ENCODE data around the gene KRTAP4-16. TPM values are rescaled to one million over a fixed set of nuclear protein-coding genes. Genes with fewer than 3 reads are reported as not detected.

The KRTAP4-16 gene
- polyA plus RNA-seq, 5 donors, result not detected

Other genes starting within 250 kb of the KRTAP4-16 start
- gene KRT12, start 235.0 kb downstream of the KRTAP4-16 start, polyA plus RNA-seq (ENCODE audit: insufficient read depth in 1 of 5, insufficient read length in 5 of 5, low replicate concordance in 1 of 5), result under 1 TPM in 3 of 5 donors, not detected in 2; 0.06 to 0.14 (median 0.13) TPM
- gene KRT20, start 217.0 kb downstream of the KRTAP4-16 start, polyA plus RNA-seq (ENCODE audit: insufficient read depth in 1 of 5, insufficient read length in 5 of 5, low replicate concordance in 1 of 5), result not detected
- under 1 TPM in 3 of 5 donors, not detected in 2; 0.18 to 0.35 (median 0.21) TPM for gene KRT23, start 164.6 kb downstream of the KRTAP4-16 start, polyA plus RNA-seq (ENCODE audit: insufficient read depth in 1 of 5, insufficient read length in 5 of 5, low replicate concordance in 1 of 5)
- under 1 TPM in 1 of 5 donors, not detected in 4; 0.35 TPM for gene KRT39, start 135.3 kb downstream of the KRTAP4-16 start, polyA plus RNA-seq (ENCODE audit: insufficient read depth in 1 of 5, insufficient read length in 5 of 5, low replicate concordance in 1 of 5)
- under 1 TPM in 2 of 5 donors, not detected in 3; 0.06 to 0.70 TPM for gene KRT40, start 117.9 kb downstream of the KRTAP4-16 start, polyA plus RNA-seq (ENCODE audit: insufficient read depth in 1 of 5, insufficient read length in 5 of 5, low replicate concordance in 1 of 5)
- not detected for gene KRTAP3-3, start 108.0 kb downstream of the KRTAP4-16 start, polyA plus RNA-seq (ENCODE audit: insufficient read depth in 1 of 5, insufficient read length in 5 of 5, low replicate concordance in 1 of 5)
- gene KRTAP3-2, start 102.3 kb downstream of the KRTAP4-16 start, polyA plus RNA-seq (ENCODE audit: insufficient read depth in 1 of 5, insufficient read length in 5 of 5, low replicate concordance in 1 of 5), result not detected
- not detected for gene KRTAP3-1, start 93.1 kb downstream of the KRTAP4-16 start, polyA plus RNA-seq (ENCODE audit: insufficient read depth in 1 of 5, insufficient read length in 5 of 5, low replicate concordance in 1 of 5)
- not detected for gene KRTAP1-5, start 75.0 kb downstream of the KRTAP4-16 start, polyA plus RNA-seq (ENCODE audit: insufficient read depth in 1 of 5, insufficient read length in 5 of 5, low replicate concordance in 1 of 5)
- not detected for gene KRTAP1-4, start 72.0 kb downstream of the KRTAP4-16 start, polyA plus RNA-seq (ENCODE audit: insufficient read depth in 1 of 5, insufficient read length in 5 of 5, low replicate concordance in 1 of 5)
- not detected for gene KRTAP1-3, start 67.3 kb downstream of the KRTAP4-16 start, polyA plus RNA-seq (ENCODE audit: insufficient read depth in 1 of 5, insufficient read length in 5 of 5, low replicate concordance in 1 of 5)
- gene KRTAP1-1, start 60.8 kb downstream of the KRTAP4-16 start, polyA plus RNA-seq (ENCODE audit: insufficient read depth in 1 of 5, insufficient read length in 5 of 5, low replicate concordance in 1 of 5), result not detected
- gene KRTAP2-1, start 54.9 kb downstream of the KRTAP4-16 start, polyA plus RNA-seq (ENCODE audit: insufficient read depth in 1 of 5, insufficient read length in 5 of 5, low replicate concordance in 1 of 5), result not detected
- gene KRTAP2-2, start 47.0 kb downstream of the KRTAP4-16 start, polyA plus RNA-seq (ENCODE audit: insufficient read depth in 1 of 5, insufficient read length in 5 of 5, low replicate concordance in 1 of 5), result not detected
- not detected for gene KRTAP2-3, start 42.1 kb downstream of the KRTAP4-16 start, polyA plus RNA-seq (ENCODE audit: insufficient read depth in 1 of 5, insufficient read length in 5 of 5, low replicate concordance in 1 of 5)
- not detected for gene KRTAP2-4, start 36.3 kb downstream of the KRTAP4-16 start, polyA plus RNA-seq (ENCODE audit: insufficient read depth in 1 of 5, insufficient read length in 5 of 5, low replicate concordance in 1 of 5)
- not detected for gene KRTAP4-7, start 18.1 kb downstream of the KRTAP4-16 start, polyA plus RNA-seq (ENCODE audit: insufficient read depth in 1 of 5, insufficient read length in 5 of 5, low replicate concordance in 1 of 5)
- not detected for gene KRTAP4-8, start 4.1 kb downstream of the KRTAP4-16 start, polyA plus RNA-seq (ENCODE audit: insufficient read depth in 1 of 5, insufficient read length in 5 of 5, low replicate concordance in 1 of 5)
- not detected for gene KRTAP4-9, start 3.2 kb upstream of the KRTAP4-16 start, polyA plus RNA-seq (ENCODE audit: insufficient read depth in 1 of 5, insufficient read length in 5 of 5, low replicate concordance in 1 of 5)
- gene KRTAP4-11, start 16.2 kb upstream of the KRTAP4-16 start, polyA plus RNA-seq (ENCODE audit: insufficient read depth in 1 of 5, insufficient read length in 5 of 5, low replicate concordance in 1 of 5), result under 1 TPM in 1 of 5 donors, not detected in 4; 0.13 TPM
- gene KRTAP4-12, start 22.0 kb upstream of the KRTAP4-16 start, polyA plus RNA-seq (ENCODE audit: insufficient read depth in 1 of 5, insufficient read length in 5 of 5, low replicate concordance in 1 of 5), result not detected
- not detected for gene KRTAP4-6, start 38.3 kb upstream of the KRTAP4-16 start, polyA plus RNA-seq (ENCODE audit: insufficient read depth in 1 of 5, insufficient read length in 5 of 5, low replicate concordance in 1 of 5)
- gene KRTAP4-5, start 47.6 kb upstream of the KRTAP4-16 start, polyA plus RNA-seq (ENCODE audit: insufficient read depth in 1 of 5, insufficient read length in 5 of 5, low replicate concordance in 1 of 5), result not detected
- gene KRTAP4-4, start 58.5 kb upstream of the KRTAP4-16 start, polyA plus RNA-seq (ENCODE audit: insufficient read depth in 1 of 5, insufficient read length in 5 of 5, low replicate concordance in 1 of 5), result not detected
- gene KRTAP4-3, start 66.0 kb upstream of the KRTAP4-16 start, polyA plus RNA-seq (ENCODE audit: insufficient read depth in 1 of 5, insufficient read length in 5 of 5, low replicate concordance in 1 of 5), result not detected
- gene KRTAP4-2, start 76.0 kb upstream of the KRTAP4-16 start, polyA plus RNA-seq (ENCODE audit: insufficient read depth in 1 of 5, insufficient read length in 5 of 5, low replicate concordance in 1 of 5), result not detected
- not detected for gene KRTAP4-1, start 82.7 kb upstream of the KRTAP4-16 start, polyA plus RNA-seq (ENCODE audit: insufficient read depth in 1 of 5, insufficient read length in 5 of 5, low replicate concordance in 1 of 5)
- not detected for gene KRTAP9-1, start 87.7 kb upstream of the KRTAP4-16 start, polyA plus RNA-seq (ENCODE audit: insufficient read depth in 1 of 5, insufficient read length in 5 of 5, low replicate concordance in 1 of 5)
- gene KRTAP9-2, start 124.4 kb upstream of the KRTAP4-16 start, polyA plus RNA-seq (ENCODE audit: insufficient read depth in 1 of 5, insufficient read length in 5 of 5, low replicate concordance in 1 of 5), result not detected
- gene KRTAP9-3, start 130.2 kb upstream of the KRTAP4-16 start, polyA plus RNA-seq (ENCODE audit: insufficient read depth in 1 of 5, insufficient read length in 5 of 5, low replicate concordance in 1 of 5), result not detected
- not detected for gene KRTAP9-8, start 135.8 kb upstream of the KRTAP4-16 start, polyA plus RNA-seq (ENCODE audit: insufficient read depth in 1 of 5, insufficient read length in 5 of 5, low replicate concordance in 1 of 5)
- not detected for gene KRTAP9-4, start 147.5 kb upstream of the KRTAP4-16 start, polyA plus RNA-seq (ENCODE audit: insufficient read depth in 1 of 5, insufficient read length in 5 of 5, low replicate concordance in 1 of 5)
- not detected for gene KRTAP9-9, start 153.2 kb upstream of the KRTAP4-16 start, polyA plus RNA-seq (ENCODE audit: insufficient read depth in 1 of 5, insufficient read length in 5 of 5, low replicate concordance in 1 of 5)
- gene KRTAP9-6, start 163.2 kb upstream of the KRTAP4-16 start, polyA plus RNA-seq (ENCODE audit: insufficient read depth in 1 of 5, insufficient read length in 5 of 5, low replicate concordance in 1 of 5), result under 1 TPM; 0.13 to 0.25 (median 0.18) TPM
- not detected for gene KRTAP9-7, start 173.5 kb upstream of the KRTAP4-16 start, polyA plus RNA-seq (ENCODE audit: insufficient read depth in 1 of 5, insufficient read length in 5 of 5, low replicate concordance in 1 of 5)
- not detected for gene KRTAP29-1, start 200.6 kb upstream of the KRTAP4-16 start, polyA plus RNA-seq (ENCODE audit: insufficient read depth in 1 of 5, insufficient read length in 5 of 5, low replicate concordance in 1 of 5)
- not detected for gene KRTAP16-1, start 207.1 kb upstream of the KRTAP4-16 start, polyA plus RNA-seq (ENCODE audit: insufficient read depth in 1 of 5, insufficient read length in 5 of 5, low replicate concordance in 1 of 5)
- not detected for gene KRTAP17-1, start 213.5 kb upstream of the KRTAP4-16 start, polyA plus RNA-seq (ENCODE audit: insufficient read depth in 1 of 5, insufficient read length in 5 of 5, low replicate concordance in 1 of 5)
- gene KRT33A, start 248.6 kb upstream of the KRTAP4-16 start, polyA plus RNA-seq (ENCODE audit: insufficient read depth in 1 of 5, insufficient read length in 5 of 5, low replicate concordance in 1 of 5), result not detected